Endothelial cell of umbilical vein (primary cell): ENCODE results near the gene CHSY1. TPM values are rescaled to one million over a fixed set of nuclear protein-coding genes. Genes with fewer than 3 reads are reported as not detected.

Experiments
- BruUV-seq: library from RNA; stranded (reverse); fragments of 400-500 nt; replicated peaks from 2 replicates; lab custom pipeline; 2021; lab: Mats Ljungman, UMichigan
- CTCF ChIA-PET: fragments of 300-600, 350-600 bp; sonication (Branson Sonifier 250); formaldehyde crosslinking; loops from one replicate; lab custom pipeline; 2021; ENCODE audit warnings: antibody characterized with exemption, inconsistent platforms; lab: Charles Lee
- POLR2A ChIA-PET: fragments of 300-600, 350-600 bp; sonication (Branson Sonifier 250); formaldehyde crosslinking; loops from one replicate; lab custom pipeline; 2021; ENCODE audit warnings: antibody characterized with exemption, inconsistent platforms; lab: Charles Lee
- DNase-seq: peaks from one replicate; pipeline ENCODE4 v3.0.0-alpha.2; 2011; ENCODE audit warnings: low read depth, low spot score
- FAIRE-seq: peaks from 2 replicates; lab custom pipeline; 2011; peaks lifted over from hg19 to GRCh38; lab: Jason Lieb, UNC
- H2AFZ ChIP-seq: 2 replicates; pipeline ENCODE4 v1.6.0; 2012; ENCODE audit warnings: low read depth, low read length, control low read depth, inconsistent platforms
- H3K27ac ChIP-seq: 2 replicates; pipeline ENCODE4 v1.5.1; 2011; ENCODE audit warnings: low read depth, mild to moderate bottlenecking, control low read depth, low read length, moderate library complexity; ENCODE audit not compliant: insufficient read depth
- H3K27me3 ChIP-seq, 2 experiments: 2 replicates each; pipeline versions ENCODE4 v1.6.0 to v1.6.1; 2011; ENCODE audit warnings: low read length in 2 of 2, mixed read lengths in 1 of 2; ENCODE audit not compliant: control insufficient read depth in 2 of 2, insufficient read depth in 2 of 2
- H3K36me3 ChIP-seq, 2 experiments: 2 replicates in 1 of 2; 3 replicates in 1 of 2; pipeline ENCODE4 v1.5.1; 2011; ENCODE audit warnings: low read length in 2 of 2, mild to moderate bottlenecking in 1 of 2, moderate library complexity in 1 of 2; ENCODE audit not compliant: control insufficient read depth in 2 of 2, insufficient read depth in 2 of 2; ENCODE audit errors: extremely low read depth in 1 of 2
- H3K4me1 ChIP-seq: 3 replicates; pipeline ENCODE4 v1.5.1; 2011; ENCODE audit warnings: mild to moderate bottlenecking, low read length; ENCODE audit not compliant: control insufficient read depth, insufficient read depth; ENCODE audit errors: extremely low read depth
- H3K4me2 ChIP-seq: 2 replicates; pipeline ENCODE4 v1.6.1; 2011; ENCODE audit warnings: low read length, control low read depth, mixed read lengths; ENCODE audit not compliant: insufficient read depth
- H3K4me3 ChIP-seq, 3 experiments: fragments of 200-600 bp in 1 of 3; sonication (generic), shearing (Covaris generic) in 1 of 3; replicated peaks in 1 of 3; 2 replicates each; pipeline ENCODE4 v1.5.1; 2011 to 2016; ENCODE audit warnings: control low read depth in 3 of 3, low read length in 3 of 3, mild to moderate bottlenecking in 2 of 3, inconsistent platforms in 1 of 3, low read depth in 1 of 3, moderate library complexity in 1 of 3; ENCODE audit not compliant: insufficient read depth in 1 of 3
- H3K79me2 ChIP-seq: 2 replicates; pipeline ENCODE4 v1.6.0; 2012; ENCODE audit warnings: low read length, inconsistent platforms; ENCODE audit not compliant: control insufficient read depth, insufficient read depth
- H3K9ac ChIP-seq: replicated peaks from 2 replicates; pipeline ENCODE3; 2011; ENCODE audit warnings: low read length, control low read depth; ENCODE audit not compliant: insufficient read depth; ENCODE audit errors: extremely low read depth
- H3K9me1 ChIP-seq: replicated peaks from 3 replicates; pipeline ENCODE4 v1.6.0; 2011; ENCODE audit warnings: mild to moderate bottlenecking, low read length; ENCODE audit not compliant: control insufficient read depth, insufficient read depth; ENCODE audit errors: extremely low read depth
- H3K9me3 ChIP-seq: replicated peaks from 2 replicates; pipeline ENCODE4 v1.5.1; 2012; ENCODE audit warnings: low read length, inconsistent platforms; ENCODE audit not compliant: control insufficient read depth, insufficient read depth
- H4K20me1 ChIP-seq: replicated peaks from 2 replicates; pipeline ENCODE3; 2011; ENCODE audit warnings: mild to moderate bottlenecking, low read length; ENCODE audit not compliant: control insufficient read depth, insufficient read depth; ENCODE audit errors: extremely low read depth
- CTCF ChIP-seq, 2 donors: IDR thresholded peaks; 1 replicate in 1 of 2; 2 replicates in 1 of 2; pipeline ENCODE4 v1.5.1; 2011; ENCODE audit warnings: low read length in 2 of 2, mild to moderate bottlenecking in 2 of 2, moderate library complexity in 2 of 2, control low read depth in 1 of 2, inconsistent platforms in 1 of 2, low read depth in 1 of 2; ENCODE audit not compliant: insufficient read depth in 1 of 2; ENCODE audit errors: extremely low read depth in 1 of 2
- EZH2 ChIP-seq: IDR thresholded peaks from 2 replicates; pipeline ENCODE4 v1.6.1; 2012; ENCODE audit warnings: borderline replicate concordance, low read depth, mild to moderate bottlenecking, moderate library complexity, low read length, inconsistent platforms; ENCODE audit not compliant: severe bottlenecking
- FOS ChIP-seq: IDR thresholded peaks from 2 replicates; pipeline ENCODE4 v1.6.1; 2011; ENCODE audit warnings: mild to moderate bottlenecking, low read length, moderate library complexity, borderline replicate concordance; ENCODE audit not compliant: insufficient read depth
- GATA2 ChIP-seq: IDR thresholded peaks from 2 replicates; pipeline ENCODE4 v1.7.0; 2011; ENCODE audit warnings: low read depth, mild to moderate bottlenecking, moderate library complexity, mixed read lengths, low read length; ENCODE audit not compliant: insufficient read length, insufficient read depth
- JUN ChIP-seq: IDR thresholded peaks from 2 replicates; pipeline ENCODE4 v1.6.1; 2011; ENCODE audit warnings: borderline replicate concordance, low read depth; ENCODE audit not compliant: insufficient read length, insufficient read depth
- MAX ChIP-seq: IDR thresholded peaks from 2 replicates; pipeline ENCODE4 v1.6.1; 2011; ENCODE audit not compliant: insufficient read depth, insufficient read length
- MYC ChIP-seq: IDR thresholded peaks from one replicate; pipeline ENCODE4 v1.6.1; 2011; ENCODE audit warnings: mild to moderate bottlenecking, low read depth, low read length
- POLR2A ChIP-seq: IDR thresholded peaks from 2 replicates; pipeline ENCODE4 v1.6.1; 2012; ENCODE audit warnings: low read depth, mild to moderate bottlenecking, control low read depth, low read length
- POLR2AphosphoS5 ChIP-seq: IDR thresholded peaks from 2 replicates; pipeline ENCODE4 v1.6.1; 2012; ENCODE audit warnings: low read depth, mild to moderate bottlenecking, control low read depth, low read length, moderate library complexity; ENCODE audit not compliant: insufficient read depth
- dilution Hi-C: fragments of 300-500 bp; cut with MboI; formaldehyde crosslinking; loops from one replicate; pipeline ENCODE4 v1.15.0; 2019; ENCODE audit warnings: low sequenced_read_pairs; ENCODE audit not compliant: extremely low pct_ligation_motif_present
- intact Hi-C: fragments of 100-400 bp; cut with micrococcal nuclease; formaldehyde crosslinking; loops from one replicate; pipeline ENCODE4 v1.10.0; 2022
- polyA plus RNA-seq, 4 experiments: library from polyadenylated mRNA; depleted of rRNA in 3 of 4; stranded (reverse) in 3 of 4; unstranded in 1 of 4; fragments of >200 nt; gene quantifications; 2 replicates each; pipeline versions ENCODE4 v1.2.1 to v1.2.3, GENCODE V29; 2011 to 2012; ENCODE audit warnings: missing spikeins in 1 of 4
- total RNA-seq: library from RNA; stranded (reverse); gene quantifications from 2 replicates; pipeline ENCODE4 v1.2.3, GENCODE V29; 2021

The CHSY1 gene
- total and polyA plus RNA-seq, 2 donors (not counting 3 experiments of a cell fraction or from before 2014, with no cell fraction given): 23.7 to 50.8 TPM

GRCh38 chr15:101266787-101267186 lies 14.9 kb upstream of the CHSY1 start:
- no peak overlapping the region for H3K4me3 ChIP-seq
- H3K27me3 ChIP-seq: peaks cover 0 to 1% of the 10 kb centered on the region in 2 experiments
- ChIA-PET POLR2A (interaction anchor here (1.0 kb wide), 1 partner anchor 9 kb away, joined by 3 read pairs; no protein-coding TSS in a partner anchor), CTCF (interaction anchor here (1.1 to 2.1 kb wide), 3 partner anchors 9 to 258 kb away, joined by 3 to 7 read pairs (median 7); no protein-coding TSS in a partner anchor)
- no TSS peak for BruUV-seq
- intact Hi-C loops (no loop called here), dilution Hi-C loops (no loop called here)
- no peak for FAIRE-seq
- no peaks in the 10 kb centered on the region for H4K20me1 ChIP-seq
- no peak for DNase-seq
- no peak overlapping the region for H2AFZ ChIP-seq
- no peak overlapping the region for H3K4me2 ChIP-seq
- no peak overlapping the region for H3K9ac ChIP-seq
- no peaks in the 10 kb centered on the region for H3K9me1 ChIP-seq
- H3K4me1 ChIP-seq: peaks cover 12% of the 10 kb centered on the region
- no peaks in the 10 kb centered on the region for H3K9me3 ChIP-seq
- no peaks in the 10 kb centered on the region for H3K79me2 ChIP-seq
- H3K27ac ChIP-seq: no peak overlapping the region
- peaks cover 2 to 8% of the 10 kb centered on the region in 2 experiments for H3K36me3 ChIP-seq
- no peak for TF ChIP-seq FOS
- no peak for TF ChIP-seq EZH2
- no peak for TF ChIP-seq POLR2AphosphoS5

- dilution Hi-C loops: no loop called here
- H3K4me1 ChIP-seq: peaks cover 12% of the 10 kb centered on the region
Observed at GRCh38 chr15:101266034-101266433, 14.2 kb upstream of the CHSY1 start.

More at GRCh38 chr15:101266034-101266433, 14.2 kb upstream of the CHSY1 start:
- Histone ChIP-seq H3K36me3 (peaks cover 2 to 4% of the 10 kb centered on the region in 2 experiments), H3K27ac (no peak overlapping the region), H3K4me3 (no peak overlapping the region), H3K27me3 (peaks cover 0 to 2% of the 10 kb centered on the region in 2 experiments), H3K4me2 (no peak overlapping the region), H3K9me3 (no peaks in the 10 kb centered on the region), H3K9ac (no peak overlapping the region), H3K79me2 (no peaks in the 10 kb centered on the region), H3K9me1 (no peaks in the 10 kb centered on the region), H2AFZ (no peak overlapping the region), H4K20me1 (no peaks in the 10 kb centered on the region)
- DNase-seq: no peak
- intact Hi-C loops: no loop called here
- TF ChIP-seq CTCF (IDR thresholded peaks at IDR 0.05; ENCODE audit: extremely low read depth in 1 of 2, insufficient read depth in 1 of 2, low read depth in 1 of 2, low read length in 2 of 2) (no peak), EZH2 (no peak), MYC (no peak), GATA2 (no peak), POLR2A (no peak), JUN (no peak), POLR2AphosphoS5 (no peak), FOS (no peak), MAX (no peak)
- FAIRE-seq: no peak
- no TSS peak for BruUV-seq
- ChIA-PET POLR2A (no interaction called here), CTCF (no interaction called here)
